Prostate gland (tissue), 2 donors: ENCODE measurements around the gene PTPRG.

Source experiments
- CTCF ChIP-seq, 4 experiments: fragments of 200-600 bp in 2 of 4; fragments of 450-650 bp in 2 of 4; sonication (generic) in 2 of 4; IDR thresholded peaks; 1 replicate in 3 of 4; 2 replicates in 1 of 4; pipeline ENCODE4 v1.5.1; 2016 to 2019; ENCODE audit warnings: antibody characterized with exemption in 4 of 4, mild to moderate bottlenecking in 2 of 4, moderate library complexity in 2 of 4
- POLR2A ChIP-seq: fragments of 450-650 bp; IDR thresholded peaks from one replicate; pipeline ENCODE4 v1.6.1; 2016; ENCODE audit warnings: antibody characterized with exemption, mild to moderate bottlenecking
- POLR2AphosphoS5 ChIP-seq: sonication (generic); formaldehyde crosslinking; IDR thresholded peaks from one replicate; pipeline ENCODE4 v1.6.1; 2017; ENCODE audit warnings: antibody characterized with exemption

GRCh38 chr3:62332017-62332416 is 770.6 kb downstream of the PTPRG start:
- TF ChIP-seq CTCF (IDR thresholded peaks at IDR 0.05) (no peak), POLR2A (no peak), POLR2AphosphoS5 (no peak)
